Keratinocyte (primary cell): ENCODE results near the gene ZC3HAV1L. TPM values are rescaled to one million over a fixed set of nuclear protein-coding genes. Genes with fewer than 3 reads are reported as not detected.

Experiments used
- DNase-seq: peaks from one replicate; pipeline ENCODE4 v3.0.0-alpha.2; 2011; ENCODE audit warnings: low read depth, missing footprints, low spot score
- FAIRE-seq: peaks from 2 replicates; lab custom pipeline; 2011; peaks lifted over from hg19 to GRCh38; lab: Jason Lieb, UNC
- H2AFZ ChIP-seq: 2 replicates; pipeline ENCODE4 v1.6.0; 2012; ENCODE audit warnings: low read length, control low read depth, inconsistent platforms; ENCODE audit not compliant: control insufficient read depth
- H3K27ac ChIP-seq: 2 replicates; pipeline ENCODE4 v1.5.1; 2011; ENCODE audit warnings: low read length; ENCODE audit not compliant: control insufficient read depth, insufficient read depth
- H3K27me3 ChIP-seq: 3 replicates; pipeline ENCODE4 v1.6.0; 2011; ENCODE audit warnings: low read length; ENCODE audit not compliant: control insufficient read depth, insufficient read depth; ENCODE audit errors: extremely low read depth
- H3K36me3 ChIP-seq, 2 experiments: 2 replicates in 1 of 2; 3 replicates in 1 of 2; pipeline ENCODE4 v1.5.1; 2011; ENCODE audit warnings: low read length in 2 of 2, mild to moderate bottlenecking in 1 of 2; ENCODE audit not compliant: control insufficient read depth in 2 of 2, insufficient read depth in 2 of 2; ENCODE audit errors: extremely low read depth in 1 of 2
- H3K4me1 ChIP-seq: 3 replicates; pipeline ENCODE4 v1.5.1; 2011; ENCODE audit warnings: low read length; ENCODE audit not compliant: control insufficient read depth, insufficient read depth; ENCODE audit errors: extremely low read depth
- H3K4me2 ChIP-seq: 3 replicates; pipeline ENCODE4 v1.6.0; 2011; ENCODE audit warnings: low read depth, low read length; ENCODE audit not compliant: control insufficient read depth, insufficient read depth; ENCODE audit errors: extremely low read depth
- H3K4me3 ChIP-seq, 3 experiments: fragments of 200-600 bp in 1 of 3; sonication (generic) in 1 of 3; 2 replicates in 2 of 3; 3 replicates in 1 of 3; pipeline ENCODE4 v1.5.1; 2011 to 2016; ENCODE audit warnings: low read length in 3 of 3, mild to moderate bottlenecking in 3 of 3, control low read depth in 2 of 3, inconsistent platforms in 1 of 3, low read depth in 1 of 3, mixed read lengths in 1 of 3, mixed run types in 1 of 3, moderate library complexity in 1 of 3; ENCODE audit not compliant: control insufficient read depth in 2 of 3, insufficient read depth in 2 of 3; ENCODE audit errors: extremely low read depth in 1 of 3
- H3K79me2 ChIP-seq: 2 replicates; pipeline ENCODE4 v1.6.0; 2012; ENCODE audit warnings: low read length; ENCODE audit not compliant: control insufficient read depth, insufficient read depth
- H3K9ac ChIP-seq: 3 replicates; pipeline ENCODE4 v1.6.0; 2011; ENCODE audit warnings: low read length; ENCODE audit not compliant: control insufficient read depth, insufficient read depth; ENCODE audit errors: extremely low read depth
- H3K9me1 ChIP-seq: 3 replicates; pipeline ENCODE4 v1.6.0; 2011; ENCODE audit warnings: low read length; ENCODE audit not compliant: control insufficient read depth, insufficient read depth; ENCODE audit errors: extremely low read depth
- H3K9me3 ChIP-seq: 2 replicates; pipeline ENCODE4 v1.5.1; 2012; ENCODE audit warnings: low read depth, low read length; ENCODE audit not compliant: control insufficient read depth
- H4K20me1 ChIP-seq: 3 replicates; pipeline ENCODE4 v1.6.0; 2011; ENCODE audit warnings: low read length; ENCODE audit not compliant: control insufficient read depth, insufficient read depth; ENCODE audit errors: extremely low read depth
- EZH2 ChIP-seq: IDR thresholded peaks from one replicate; pipeline ENCODE4 v1.6.1; 2012; ENCODE audit warnings: inconsistent platforms, mild to moderate bottlenecking, low read length, moderate library complexity
- dilution Hi-C: fragments of 300-500 bp; cut with MboI; formaldehyde crosslinking; loops from one replicate; pipeline ENCODE4 v1.7.0; 2020; ENCODE audit warnings: low sequenced_read_pairs; ENCODE audit not compliant: extremely low pct_ligation_motif_present
- polyA plus RNA-seq, 5 experiments: library from polyadenylated mRNA; depleted of rRNA in 3 of 5; stranded (reverse) in 3 of 5; stranded (forward) in 1 of 5; unstranded in 1 of 5; fragments of >200 nt; gene quantifications; 1 replicate in 1 of 5; 2 replicates in 3 of 5; 3 replicates in 1 of 5; pipeline versions ENCODE4 v1.2.1 to v1.2.3, GENCODE V29; 2011 to 2012; ENCODE audit warnings: missing spikeins in 2 of 5, low read depth in 1 of 5, low replicate concordance in 1 of 5
- TF ChIP-seq, protein P1 (sequence below), 3 experiments: IDR thresholded peaks in 1 of 3; conservative IDR thresholded peaks in 1 of 3; optimal IDR thresholded peaks in 1 of 3; 2 replicates in 2 of 3; 3 replicates in 1 of 3; pipeline versions ENCODE3 to v1.5.1; 2011; ENCODE audit warnings: low read length in 3 of 3, mild to moderate bottlenecking in 3 of 3, moderate library complexity in 2 of 3, control low read depth in 1 of 3, inconsistent platforms in 1 of 3; ENCODE audit not compliant: insufficient read depth in 2 of 3; ENCODE audit errors: extremely low read depth in 1 of 3

The ZC3HAV1L gene
- polyA plus RNA-seq, 1 donor (not counting 4 experiments of a cell fraction or from before 2014, with no cell fraction given): 7.9 TPM

DNA sequence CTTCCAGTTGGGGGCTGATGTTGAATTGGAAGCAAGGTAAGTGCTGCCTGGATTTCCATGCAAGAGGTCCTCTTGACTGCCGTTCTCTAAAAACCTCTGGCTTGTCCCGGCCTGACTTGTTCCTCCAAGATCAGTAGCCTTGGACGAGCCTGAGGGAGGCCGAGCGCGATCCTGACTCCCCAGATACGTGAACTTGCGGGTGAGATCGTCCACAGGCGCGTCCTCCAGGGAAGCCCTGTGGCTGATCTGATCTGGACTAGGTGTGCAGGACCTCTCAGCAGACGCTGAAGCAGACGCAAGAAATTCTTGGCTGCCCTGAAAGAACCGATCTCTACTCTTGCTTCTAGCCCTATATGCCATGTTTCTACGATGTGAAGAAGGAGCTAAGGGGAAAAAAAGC lies 44.0 kb upstream of the ZC3HAV1L start:
- Histone ChIP-seq H2AFZ (no peak overlapping the region), H3K9me3 (no peaks in the 10 kb centered on the region), H3K4me1 (peaks cover 1% of the 10 kb centered on the region), H3K79me2 (peaks cover 21% of the 10 kb centered on the region), H3K9ac (no peak overlapping the region), H3K27ac (no peak overlapping the region), H3K4me2 (no peak overlapping the region), H3K36me3 (peaks cover 29 to 32% of the 10 kb centered on the region in 2 experiments), H4K20me1 (peaks cover 6% of the 10 kb centered on the region), H3K4me3 (no peak overlapping the region), H3K9me1 (no peaks in the 10 kb centered on the region), H3K27me3 (no peaks in the 10 kb centered on the region)
- dilution Hi-C loops: no loop called here
- DNase-seq (no peak), FAIRE-seq (no peak)
- no peak for TF ChIP-seq EZH2
- TF ChIP-seq, protein P1, sequence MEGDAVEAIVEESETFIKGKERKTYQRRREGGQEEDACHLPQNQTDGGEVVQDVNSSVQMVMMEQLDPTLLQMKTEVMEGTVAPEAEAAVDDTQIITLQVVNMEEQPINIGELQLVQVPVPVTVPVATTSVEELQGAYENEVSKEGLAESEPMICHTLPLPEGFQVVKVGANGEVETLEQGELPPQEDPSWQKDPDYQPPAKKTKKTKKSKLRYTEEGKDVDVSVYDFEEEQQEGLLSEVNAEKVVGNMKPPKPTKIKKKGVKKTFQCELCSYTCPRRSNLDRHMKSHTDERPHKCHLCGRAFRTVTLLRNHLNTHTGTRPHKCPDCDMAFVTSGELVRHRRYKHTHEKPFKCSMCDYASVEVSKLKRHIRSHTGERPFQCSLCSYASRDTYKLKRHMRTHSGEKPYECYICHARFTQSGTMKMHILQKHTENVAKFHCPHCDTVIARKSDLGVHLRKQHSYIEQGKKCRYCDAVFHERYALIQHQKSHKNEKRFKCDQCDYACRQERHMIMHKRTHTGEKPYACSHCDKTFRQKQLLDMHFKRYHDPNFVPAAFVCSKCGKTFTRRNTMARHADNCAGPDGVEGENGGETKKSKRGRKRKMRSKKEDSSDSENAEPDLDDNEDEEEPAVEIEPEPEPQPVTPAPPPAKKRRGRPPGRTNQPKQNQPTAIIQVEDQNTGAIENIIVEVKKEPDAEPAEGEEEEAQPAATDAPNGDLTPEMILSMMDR (optimal IDR thresholded peaks at IDR 0.05 in 1 of 3, IDR thresholded peaks at IDR 0.05 in 1 of 3, conservative IDR thresholded peaks at IDR 0.05 in 1 of 3; ENCODE audit: extremely low read depth in 1 of 3, insufficient read depth in 2 of 3, low read length in 3 of 3): no peak

DNA sequence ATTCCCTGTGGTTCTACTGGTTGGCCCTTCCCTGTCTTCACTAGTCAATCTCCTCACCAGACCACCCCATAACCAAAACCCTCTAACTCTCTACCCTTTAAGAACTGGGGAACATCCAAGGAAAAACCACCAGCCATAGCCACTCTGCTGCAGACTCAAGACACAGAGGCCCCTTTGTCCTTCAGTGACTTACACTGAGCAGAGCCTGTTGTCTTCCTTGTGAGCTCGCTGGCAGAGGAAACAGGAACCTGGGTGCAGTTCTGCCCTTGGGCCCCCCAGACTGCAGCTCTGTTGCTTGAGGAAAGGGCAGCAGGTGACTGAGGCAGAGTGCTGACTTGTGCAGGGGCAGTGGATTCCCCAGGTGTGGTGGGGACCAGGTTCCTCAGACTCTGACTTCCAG lies 43.1 kb upstream of the ZC3HAV1L start:
- Histone ChIP-seq H4K20me1 (peaks cover 6% of the 10 kb centered on the region), H3K4me3 (no peak overlapping the region), H2AFZ (no peak overlapping the region), H3K36me3 (peaks cover 28 to 30% of the 10 kb centered on the region in 2 experiments), H3K9me3 (no peaks in the 10 kb centered on the region), H3K9ac (no peak overlapping the region), H3K27me3 (no peaks in the 10 kb centered on the region), H3K27ac (no peak overlapping the region), H3K4me2 (no peak overlapping the region), H3K9me1 (no peaks in the 10 kb centered on the region), H3K4me1 (peaks cover 3% of the 10 kb centered on the region), H3K79me2 (peaks cover 21% of the 10 kb centered on the region)
- DNase-seq (no peak), FAIRE-seq (no peak)
- TF ChIP-seq, protein P1 (optimal IDR thresholded peaks at IDR 0.05 in 1 of 3, IDR thresholded peaks at IDR 0.05 in 1 of 3, conservative IDR thresholded peaks at IDR 0.05 in 1 of 3; ENCODE audit: extremely low read depth in 1 of 3, insufficient read depth in 2 of 3, low read length in 3 of 3): no peak
- no peak for TF ChIP-seq EZH2
- dilution Hi-C loops: no loop called here
